ENCODE measurements around the gene C4orf50. TPM values are rescaled to one million over a fixed set of nuclear protein-coding genes. Genes with fewer than 3 reads are reported as not detected.

Gene C4orf50
- total RNA-seq, 4 donors from 2014 or later = 0.14 to 4.9 (median 0.32) TPM; not detected in 1

GRCh38 chr4:6020613-6021012 lies 2.4 kb upstream of the C4orf50 start:
- Histone ChIP-seq H3K4me1 (no peaks in the 10 kb centered on the region), H3K4me3 (no peak overlapping the region), H3K27me3 (peaks cover 7% of the 10 kb centered on the region), H3K9me3 (no peaks in the 10 kb centered on the region), H3K27ac (no peak overlapping the region), H3K36me3 (no peaks in the 10 kb centered on the region)
- no peak for TF ChIP-seq CTCF (IDR thresholded peaks at IDR 0.05)
- no peak for DNase-seq
- in situ Hi-C loops (cut with MboI; ENCODE audit: low pct_ligation_motif_present in 1 of 4, low pct_unique_long_range_greater_than_20kb in 1 of 4, low sequenced_read_pairs in 3 of 4) (no loop called here), intact Hi-C loops (cut with DNase I; ENCODE audit: low total_unique reads) (no loop called here)
- WGBS, 2 donors (ENCODE audit: low coverage in 1 of 2) = 86% methylated on average over 8 of the region's 8 CpGs; no CpG with 5 or more reads in 1 of the 2 donors

- intact Hi-C loops (cut with DNase I; ENCODE audit: low total_unique reads) (no loop called here), in situ Hi-C loops (cut with MboI; ENCODE audit: low pct_ligation_motif_present in 1 of 4, low pct_unique_long_range_greater_than_20kb in 1 of 4, low sequenced_read_pairs in 3 of 4) (no loop called here)
- no peaks in the 10 kb centered on the region for H3K4me1 ChIP-seq
- no peaks in the 10 kb centered on the region for H3K36me3 ChIP-seq
- no peaks in the 10 kb centered on the region for H3K9me3 ChIP-seq
- no peak overlapping the region for H3K4me3 ChIP-seq
- no peak for TF ChIP-seq POLR2A (IDR thresholded peaks at IDR 0.05)
- TF ChIP-seq CTCF (IDR thresholded peaks at IDR 0.05) = peak; percentile 49 to 82 (median 78)
- TF ChIP-seq EP300 (IDR thresholded peaks at IDR 0.05; ENCODE audit: low read depth) = no peak
- DNase-seq = peak; percentile 24
- no peak overlapping the region for H3K27ac ChIP-seq
- H3K27me3 ChIP-seq = peaks cover 7% of the 10 kb centered on the region
- 38 to 41% methylated on average over 16 to 22 of the region's 22 CpGs for WGBS, 2 donors (ENCODE audit: low coverage in 1 of 2)
Observed at GRCh38 chr4:6019316-6020263, 1.4 kb upstream of the C4orf50 start.

DNA sequence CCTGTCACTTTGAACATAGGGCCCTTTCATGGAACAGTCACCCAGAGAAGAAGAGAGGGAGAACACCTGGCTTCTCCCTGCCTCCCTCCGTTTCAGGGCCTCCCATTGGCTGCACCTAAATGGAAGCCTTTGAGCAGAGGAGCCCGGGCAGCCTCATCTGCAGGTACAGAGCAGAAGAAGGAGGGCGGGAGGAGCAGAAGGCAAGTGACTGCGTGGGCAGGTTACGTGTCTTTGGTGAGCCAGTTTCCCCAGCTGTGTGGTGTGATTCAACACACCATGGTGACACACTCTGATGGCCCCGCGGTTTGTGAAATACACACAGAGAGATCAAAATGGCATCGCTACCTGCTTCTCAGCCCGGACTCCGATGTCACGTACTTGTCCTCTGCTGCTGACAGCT lies 431 bp downstream of the C4orf50 start:
- intact Hi-C loops (cut with DNase I; ENCODE audit: low total_unique reads) = no loop called here
- TF ChIP-seq CTCF (IDR thresholded peaks at IDR 0.05) (no peak), POLR2AphosphoS5 (IDR thresholded peaks at IDR 0.05) (no peak), EP300 (IDR thresholded peaks at IDR 0.05; ENCODE audit: low read depth) (no peak), POLR2A (IDR thresholded peaks at IDR 0.05) (no peak)
- 82% methylated on average over 11 of the region's 11 CpGs; no CpG with 5 or more reads in 1 of the 2 donors for WGBS, 2 donors (ENCODE audit: low coverage in 1 of 2)

DNA sequence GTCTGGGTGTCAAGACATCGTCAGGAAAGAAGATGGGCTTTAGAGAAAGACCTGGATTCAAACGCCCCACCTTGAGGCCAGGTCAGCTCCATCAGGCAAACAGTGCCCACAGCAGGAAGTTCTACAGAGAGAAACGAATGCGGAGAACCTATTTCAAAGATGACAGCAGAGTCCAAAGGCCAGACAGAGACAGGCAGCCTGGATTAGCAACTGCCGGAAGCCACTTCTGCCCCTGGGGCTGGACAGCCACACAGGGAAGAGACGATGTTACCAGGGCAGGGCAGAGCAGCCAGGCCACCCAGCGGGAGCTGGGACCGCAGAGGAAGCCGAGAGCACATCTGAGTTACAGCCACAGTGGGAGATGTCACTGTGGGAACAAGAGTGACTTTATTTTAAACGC lies 1.2 kb downstream of the C4orf50 start:
- H3K9me3 ChIP-seq = no peaks in the 10 kb centered on the region
- H3K36me3 ChIP-seq = no peaks in the 10 kb centered on the region
- intact Hi-C loops (cut with DNase I; ENCODE audit: low total_unique reads) = no loop called here
- TF ChIP-seq POLR2A (IDR thresholded peaks at IDR 0.05) (no peak), CTCF (IDR thresholded peaks at IDR 0.05) (no peak)
- H3K4me1 ChIP-seq = no peaks in the 10 kb centered on the region
- H3K27me3 ChIP-seq = peaks cover 7% of the 10 kb centered on the region
- no peak overlapping the region for H3K27ac ChIP-seq
- no peak overlapping the region for H3K4me3 ChIP-seq
- DNase-seq = no peak
- WGBS, 2 donors (ENCODE audit: low coverage in 1 of 2) = 45 to 52% methylated on average over 2 to 10 of the region's 10 CpGs
- in situ Hi-C loops (cut with MboI; ENCODE audit: low pct_ligation_motif_present in 1 of 4, low pct_unique_long_range_greater_than_20kb in 1 of 4, low sequenced_read_pairs in 3 of 4) = no loop called here

More for the DNA sequence above, 431 bp downstream of the C4orf50 start:
- H3K9me3 ChIP-seq = no peaks in the 10 kb centered on the region
- H3K27ac ChIP-seq = no peak overlapping the region
- no peak for DNase-seq
- H3K36me3 ChIP-seq = no peaks in the 10 kb centered on the region
- no peak overlapping the region for H3K4me3 ChIP-seq
- in situ Hi-C loops (cut with MboI; ENCODE audit: low pct_ligation_motif_present in 1 of 4, low pct_unique_long_range_greater_than_20kb in 1 of 4, low sequenced_read_pairs in 3 of 4) = no loop called here
- peaks cover 7% of the 10 kb centered on the region for H3K27me3 ChIP-seq
- no peaks in the 10 kb centered on the region for H3K4me1 ChIP-seq
